IMR-90 (cell line): Measurements from ENCODE around the gene RETREG1. TPM values are rescaled to one million over a fixed set of nuclear protein-coding genes. Genes with fewer than 3 reads are reported as not detected.

Source experiments
- ATAC-seq: fragments of 200-7000 bp; cut with Tn5 transposase; 2 replicates; pipeline ENCODE4 v1.9.1; 2020; ENCODE audit warnings: low read depth, mild to moderate bottlenecking, moderate library complexity
- BruUV-seq: library from RNA; stranded (reverse); fragments of 400-500 nt; replicated peaks from 2 replicates; lab custom pipeline; 2021; lab: Mats Ljungman, UMichigan
- CTCF ChIA-PET: fragments of 300-600 bp; formaldehyde crosslinking; extraction: SDS; loops from one replicate; lab custom pipeline; 2021; ENCODE audit warnings: antibody characterized with exemption; lab: Yijun Ruan, JAX
- POLR2A ChIA-PET: fragments of 300-600 bp; sonication (Branson Sonifier 250); formaldehyde crosslinking; loops from one replicate; lab custom pipeline; 2022; ENCODE audit warnings: antibody characterized with exemption; ENCODE audit not compliant: unreplicated experiment; lab: Charles Lee
- DNase-seq: peaks from one replicate; pipeline ENCODE4 v3.0.0; 2013
- H2AFZ ChIP-seq: replicated peaks from 2 replicates; pipeline ENCODE3; 2013; ENCODE audit warnings: low read length, mild to moderate bottlenecking; ENCODE audit not compliant: poor library complexity
- H2AK5ac ChIP-seq: 2 replicates; pipeline ENCODE4 v1.6.1; 2013; ENCODE audit warnings: low read depth, low read length, inconsistent platforms
- H2AK9ac ChIP-seq: replicated peaks from 2 replicates; pipeline ENCODE3; 2013; ENCODE audit warnings: mild to moderate bottlenecking, low read depth, low read length, moderate library complexity; ENCODE audit not compliant: poor library complexity
- H2BK120ac ChIP-seq: 2 replicates; pipeline ENCODE4 v1.6.1; 2013; ENCODE audit warnings: low read depth, low read length, inconsistent platforms
- H2BK15ac ChIP-seq: 3 replicates; pipeline ENCODE4 v1.6.1; 2013; ENCODE audit warnings: low read depth, low read length, inconsistent platforms
- H2BK20ac ChIP-seq: 2 replicates; pipeline ENCODE4 v1.6.1; 2013; ENCODE audit warnings: low read depth, mild to moderate bottlenecking, inconsistent platforms, low read length, moderate library complexity
- H2BK5ac ChIP-seq: 2 replicates; pipeline ENCODE4 v1.6.1; 2013; ENCODE audit warnings: mild to moderate bottlenecking, low read depth, low read length, inconsistent platforms; ENCODE audit not compliant: poor library complexity, severe bottlenecking
- H3K14ac ChIP-seq: replicated peaks from 2 replicates; pipeline ENCODE4 v1.6.1; 2013; ENCODE audit warnings: low read depth, low read length, inconsistent platforms
- H3K18ac ChIP-seq: 2 replicates; pipeline ENCODE4 v1.6.1; 2013; ENCODE audit warnings: low read depth, low read length, control low read depth
- H3K23ac ChIP-seq: 2 replicates; pipeline ENCODE4 v1.6.1; 2013; ENCODE audit warnings: low read depth, low read length, inconsistent platforms
- H3K27ac ChIP-seq: 2 replicates; pipeline ENCODE4 v1.5.1; 2013; ENCODE audit warnings: mild to moderate bottlenecking, control low read depth, low read length; ENCODE audit not compliant: insufficient read depth
- H3K27me3 ChIP-seq: 2 replicates; pipeline ENCODE4 v1.6.1; 2013; ENCODE audit warnings: low read length; ENCODE audit not compliant: control insufficient read depth, insufficient read depth
- H3K36me3 ChIP-seq: 2 replicates; pipeline ENCODE4 v1.6.1; 2013; ENCODE audit warnings: low read length, mixed read lengths; ENCODE audit not compliant: control insufficient read depth, insufficient read depth
- H3K4ac ChIP-seq: 2 replicates; pipeline ENCODE4 v1.6.1; 2013; ENCODE audit warnings: low read depth, low read length, inconsistent platforms
- H3K4me1 ChIP-seq: 2 replicates; pipeline ENCODE4 v1.6.1; 2013; ENCODE audit warnings: low read length, mixed read lengths; ENCODE audit not compliant: control insufficient read depth, insufficient read depth
- H3K4me2 ChIP-seq: 2 replicates; pipeline ENCODE4 v1.6.1; 2013; ENCODE audit warnings: low read depth, mild to moderate bottlenecking, control low read depth, low read length, moderate library complexity
- H3K4me3 ChIP-seq: 2 replicates; pipeline ENCODE4 v1.5.1; 2013; ENCODE audit warnings: low read depth, mild to moderate bottlenecking, control low read depth, low read length, moderate library complexity; ENCODE audit not compliant: insufficient read depth
- H3K56ac ChIP-seq: 2 replicates; pipeline ENCODE4 v1.6.1; 2013; ENCODE audit warnings: low read length, inconsistent platforms; ENCODE audit not compliant: insufficient read depth; ENCODE audit errors: extremely low read depth
- H3K79me1 ChIP-seq, 2 experiments: 2 replicates each; pipeline ENCODE4 v1.6.1; 2013; ENCODE audit warnings: low read length in 2 of 2, inconsistent platforms in 1 of 2, low read depth in 1 of 2
- H3K9ac ChIP-seq: 2 replicates; pipeline ENCODE4 v1.6.1; 2013; ENCODE audit warnings: low read depth, low read length, control low read depth
- H3K9me1 ChIP-seq: 2 replicates; pipeline ENCODE4 v1.6.1; 2013; ENCODE audit warnings: low read length, inconsistent platforms; ENCODE audit not compliant: insufficient read depth
- H3K9me3 ChIP-seq: 2 replicates; pipeline ENCODE4 v1.6.1; 2013; ENCODE audit warnings: low read length; ENCODE audit not compliant: control insufficient read depth, insufficient read depth
- H4K20me1 ChIP-seq: 2 replicates; pipeline ENCODE4 v1.6.1; 2013; ENCODE audit warnings: low read length, inconsistent platforms; ENCODE audit not compliant: insufficient read depth
- H4K5ac ChIP-seq: 2 replicates; pipeline ENCODE4 v1.6.1; 2013; ENCODE audit warnings: mild to moderate bottlenecking, low read depth, low read length, control low read depth
- H4K8ac ChIP-seq, 2 experiments: 2 replicates each; pipeline ENCODE4 v1.6.1; 2013; ENCODE audit warnings: low read depth in 2 of 2, low read length in 2 of 2, control low read depth in 1 of 2, inconsistent platforms in 1 of 2
- H4K91ac ChIP-seq: 2 replicates; pipeline ENCODE4 v1.6.1; 2013; ENCODE audit warnings: low read depth, low read length, inconsistent platforms; ENCODE audit not compliant: insufficient read depth
- BHLHE40 ChIP-seq: fragments of 150-350 bp; IDR thresholded peaks from 2 replicates; pipeline ENCODE4 v1.6.1; 2016; ENCODE audit warnings: mild to moderate bottlenecking, low read depth, low read length
- CHD1 ChIP-seq: IDR thresholded peaks from 2 replicates; pipeline ENCODE4 v1.6.1; 2012; ENCODE audit warnings: low read depth, low read length, improper control_type of control experiment
- RAD21 ChIP-seq: IDR thresholded peaks from 2 replicates; pipeline ENCODE4 v1.6.1; 2012; ENCODE audit warnings: low read length, improper control_type of control experiment
- RCOR1 ChIP-seq: IDR thresholded peaks from 2 replicates; pipeline ENCODE4 v1.6.1; 2012; ENCODE audit warnings: mild to moderate bottlenecking, low read length, improper control_type of control experiment; ENCODE audit not compliant: insufficient replicate concordance
- WGBS, 2 experiments: methylation state at CpG; one replicate each; pipeline versions ENCODE4 v1.1.5 to v1.1.7; 2013; ENCODE audit warnings: missing lambda C conversion rate in 2 of 2; ENCODE audit not compliant: insufficient read length in 1 of 2; ENCODE audit errors: extremely low coverage in 2 of 2; 5-methylcytosine and 5-hydroxymethylcytosine counted together
- dilution Hi-C: fragments of 300-500 bp; cut with HindIII; formaldehyde crosslinking; loops from one replicate; pipeline ENCODE4 v1.14.3; 2018; ENCODE audit warnings: low sequenced_read_pairs; ENCODE audit not compliant: unreplicated experiment
- in situ Hi-C: fragments of 300-500 bp; cut with MboI; formaldehyde crosslinking; loops from 3 replicates; pipeline ENCODE4 v1.14.3; 2019; ENCODE audit warnings: low sequenced_read_pairs, inconsistent platforms, mixed read lengths
- intact Hi-C: fragments of 100-400 bp; cut with micrococcal nuclease; formaldehyde crosslinking; loops from 2 replicates; pipeline ENCODE4 v1.10.0; 2022
- polyA plus RNA-seq, 3 experiments: library from polyadenylated mRNA; depleted of rRNA; stranded (reverse); fragments of >200 nt; gene quantifications; 2 replicates each; pipeline ENCODE4 v1.2.3, GENCODE V29; 2012; ENCODE audit warnings: low replicate concordance in 1 of 3
- total RNA-seq: library from RNA; depleted of rRNA; stranded (reverse); fragments of >200 nt; gene quantifications from 2 replicates; pipeline ENCODE4 v1.2.3, GENCODE V29; 2012

The RETREG1 gene
- total and polyA plus RNA-seq, 2 of the 4 experiments (the other 2 are of a cell fraction), result not detected

- H4K91ac ChIP-seq, result no peak overlapping the region
- H2BK5ac ChIP-seq, result no peak overlapping the region
- no peaks in the 10 kb centered on the region; the same call in 1 of the 2 replicates for H3K4me1 ChIP-seq
- no peak overlapping the region for H2AK5ac ChIP-seq
- no peaks in the 10 kb centered on the region for H3K9me3 ChIP-seq
- no peaks in the 10 kb centered on the region for H3K36me3 ChIP-seq
- ChIA-PET POLR2A (no interaction called here), CTCF (no interaction called here)
- H2AK9ac ChIP-seq, result no peak overlapping the region
- H3K9ac ChIP-seq, result no peak overlapping the region
- H3K4me3 ChIP-seq, result no peak overlapping the region
- dilution Hi-C loops, result no loop called here
- H4K5ac ChIP-seq, result no peak overlapping the region
- H3K56ac ChIP-seq, result no peak overlapping the region
- H4K20me1 ChIP-seq, result no peaks in the 10 kb centered on the region
- no peak overlapping the region for H2BK15ac ChIP-seq
- H3K27me3 ChIP-seq, result peaks cover 24% of the 10 kb centered on the region
- no peak overlapping the region for H2BK120ac ChIP-seq
- in situ Hi-C loops, result no loop called here
- no TSS peak for BruUV-seq
- H3K79me1 ChIP-seq, result no peaks in the 10 kb centered on the region
- no peak overlapping the region for H3K27ac ChIP-seq
- ATAC-seq (no peak), DNase-seq (no peak)
- no peaks in the 10 kb centered on the region for H3K9me1 ChIP-seq
- no peak overlapping the region for H3K23ac ChIP-seq
- no peak overlapping the region for H4K8ac ChIP-seq
- TF ChIP-seq CHD1, result no peak
- TF ChIP-seq BHLHE40, result no peak
- TF ChIP-seq RCOR1, result no peak
- no peak for TF ChIP-seq RAD21
- 63% methylated on average over 5 of the region's 10 CpGs; no CpG with 5 or more reads in 1 of the 2 experiments for WGBS, 2 experiments
- no peak overlapping the region for H3K4ac ChIP-seq
- intact Hi-C loops, result no loop called here
- H2AFZ ChIP-seq, result peak overlapping the region; percentile 5
- no peak overlapping the region for H2BK20ac ChIP-seq
- H3K14ac ChIP-seq, result no peak overlapping the region
- H3K4me2 ChIP-seq, result no peak overlapping the region
- no peak overlapping the region for H3K18ac ChIP-seq
These were observed 18.7 kb downstream of the RETREG1 start for GRCh38 chr5:16597946-16598694.
